ENCODE results near the gene ALKBH5.

DNA sequence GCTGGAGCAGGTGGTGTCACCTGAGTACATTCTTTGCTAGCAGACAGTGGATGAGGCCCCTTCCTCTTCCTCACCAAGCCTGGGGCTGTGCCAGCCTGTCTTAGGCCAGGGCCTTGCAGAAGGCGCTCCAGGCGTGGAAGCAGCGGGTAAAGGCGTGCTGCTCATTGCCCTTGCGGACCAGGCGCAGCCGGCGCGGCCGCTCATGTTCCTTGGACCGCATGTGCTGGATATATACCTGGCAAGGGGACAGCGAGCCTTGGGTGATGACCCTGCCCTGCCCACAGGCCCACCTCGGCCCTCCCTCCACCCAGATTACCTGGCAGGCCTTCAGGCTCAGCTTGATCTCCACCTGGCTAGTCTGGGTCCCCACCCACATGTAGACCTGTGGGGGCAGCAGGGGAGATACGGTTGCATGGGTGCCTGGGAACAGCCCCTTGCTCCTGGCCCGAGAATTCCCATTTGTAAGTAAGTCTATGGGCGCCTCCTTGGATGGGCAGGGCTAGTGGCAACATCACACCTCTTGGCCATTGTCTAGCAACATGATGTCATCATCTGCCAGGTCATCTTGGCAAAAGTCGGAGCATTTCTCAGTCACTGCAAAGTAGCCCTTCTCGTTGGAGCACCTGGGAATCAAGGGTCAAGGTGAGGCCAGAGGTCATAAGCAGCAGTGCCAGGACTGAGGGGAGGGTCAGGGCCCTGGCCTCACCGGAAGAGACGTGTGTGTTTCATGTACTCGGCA, 61.6 kb downstream of the ALKBH5 start:
- TF ChIP-seq, protein P1, sequence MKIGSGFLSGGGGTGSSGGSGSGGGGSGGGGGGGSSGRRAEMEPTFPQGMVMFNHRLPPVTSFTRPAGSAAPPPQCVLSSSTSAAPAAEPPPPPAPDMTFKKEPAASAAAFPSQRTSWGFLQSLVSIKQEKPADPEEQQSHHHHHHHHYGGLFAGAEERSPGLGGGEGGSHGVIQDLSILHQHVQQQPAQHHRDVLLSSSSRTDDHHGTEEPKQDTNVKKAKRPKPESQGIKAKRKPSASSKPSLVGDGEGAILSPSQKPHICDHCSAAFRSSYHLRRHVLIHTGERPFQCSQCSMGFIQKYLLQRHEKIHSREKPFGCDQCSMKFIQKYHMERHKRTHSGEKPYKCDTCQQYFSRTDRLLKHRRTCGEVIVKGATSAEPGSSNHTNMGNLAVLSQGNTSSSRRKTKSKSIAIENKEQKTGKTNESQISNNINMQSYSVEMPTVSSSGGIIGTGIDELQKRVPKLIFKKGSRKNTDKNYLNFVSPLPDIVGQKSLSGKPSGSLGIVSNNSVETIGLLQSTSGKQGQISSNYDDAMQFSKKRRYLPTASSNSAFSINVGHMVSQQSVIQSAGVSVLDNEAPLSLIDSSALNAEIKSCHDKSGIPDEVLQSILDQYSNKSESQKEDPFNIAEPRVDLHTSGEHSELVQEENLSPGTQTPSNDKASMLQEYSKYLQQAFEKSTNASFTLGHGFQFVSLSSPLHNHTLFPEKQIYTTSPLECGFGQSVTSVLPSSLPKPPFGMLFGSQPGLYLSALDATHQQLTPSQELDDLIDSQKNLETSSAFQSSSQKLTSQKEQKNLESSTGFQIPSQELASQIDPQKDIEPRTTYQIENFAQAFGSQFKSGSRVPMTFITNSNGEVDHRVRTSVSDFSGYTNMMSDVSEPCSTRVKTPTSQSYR (CRISPR knock-in tag; IDR thresholded peaks at IDR 0.05), result no peak
- TF ChIP-seq CREB1 (CRISPR knock-in tag; IDR thresholded peaks at IDR 0.05) (no peak), ELF4 (CRISPR knock-in tag; IDR thresholded peaks at IDR 0.05; ENCODE audit: low read depth) (no peak), JUN (CRISPR knock-in tag; IDR thresholded peaks at IDR 0.05) (no peak)
- TF ChIP-seq, protein P2, sequence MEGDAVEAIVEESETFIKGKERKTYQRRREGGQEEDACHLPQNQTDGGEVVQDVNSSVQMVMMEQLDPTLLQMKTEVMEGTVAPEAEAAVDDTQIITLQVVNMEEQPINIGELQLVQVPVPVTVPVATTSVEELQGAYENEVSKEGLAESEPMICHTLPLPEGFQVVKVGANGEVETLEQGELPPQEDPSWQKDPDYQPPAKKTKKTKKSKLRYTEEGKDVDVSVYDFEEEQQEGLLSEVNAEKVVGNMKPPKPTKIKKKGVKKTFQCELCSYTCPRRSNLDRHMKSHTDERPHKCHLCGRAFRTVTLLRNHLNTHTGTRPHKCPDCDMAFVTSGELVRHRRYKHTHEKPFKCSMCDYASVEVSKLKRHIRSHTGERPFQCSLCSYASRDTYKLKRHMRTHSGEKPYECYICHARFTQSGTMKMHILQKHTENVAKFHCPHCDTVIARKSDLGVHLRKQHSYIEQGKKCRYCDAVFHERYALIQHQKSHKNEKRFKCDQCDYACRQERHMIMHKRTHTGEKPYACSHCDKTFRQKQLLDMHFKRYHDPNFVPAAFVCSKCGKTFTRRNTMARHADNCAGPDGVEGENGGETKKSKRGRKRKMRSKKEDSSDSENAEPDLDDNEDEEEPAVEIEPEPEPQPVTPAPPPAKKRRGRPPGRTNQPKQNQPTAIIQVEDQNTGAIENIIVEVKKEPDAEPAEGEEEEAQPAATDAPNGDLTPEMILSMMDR (IDR thresholded peaks at IDR 0.05), result no peak
- TF ChIP-seq, protein P3, sequence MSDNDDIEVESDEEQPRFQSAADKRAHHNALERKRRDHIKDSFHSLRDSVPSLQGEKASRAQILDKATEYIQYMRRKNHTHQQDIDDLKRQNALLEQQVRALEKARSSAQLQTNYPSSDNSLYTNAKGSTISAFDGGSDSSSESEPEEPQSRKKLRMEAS (CRISPR knock-in tag; IDR thresholded peaks at IDR 0.05), result no peak
- TF ChIP-seq, protein P4, sequence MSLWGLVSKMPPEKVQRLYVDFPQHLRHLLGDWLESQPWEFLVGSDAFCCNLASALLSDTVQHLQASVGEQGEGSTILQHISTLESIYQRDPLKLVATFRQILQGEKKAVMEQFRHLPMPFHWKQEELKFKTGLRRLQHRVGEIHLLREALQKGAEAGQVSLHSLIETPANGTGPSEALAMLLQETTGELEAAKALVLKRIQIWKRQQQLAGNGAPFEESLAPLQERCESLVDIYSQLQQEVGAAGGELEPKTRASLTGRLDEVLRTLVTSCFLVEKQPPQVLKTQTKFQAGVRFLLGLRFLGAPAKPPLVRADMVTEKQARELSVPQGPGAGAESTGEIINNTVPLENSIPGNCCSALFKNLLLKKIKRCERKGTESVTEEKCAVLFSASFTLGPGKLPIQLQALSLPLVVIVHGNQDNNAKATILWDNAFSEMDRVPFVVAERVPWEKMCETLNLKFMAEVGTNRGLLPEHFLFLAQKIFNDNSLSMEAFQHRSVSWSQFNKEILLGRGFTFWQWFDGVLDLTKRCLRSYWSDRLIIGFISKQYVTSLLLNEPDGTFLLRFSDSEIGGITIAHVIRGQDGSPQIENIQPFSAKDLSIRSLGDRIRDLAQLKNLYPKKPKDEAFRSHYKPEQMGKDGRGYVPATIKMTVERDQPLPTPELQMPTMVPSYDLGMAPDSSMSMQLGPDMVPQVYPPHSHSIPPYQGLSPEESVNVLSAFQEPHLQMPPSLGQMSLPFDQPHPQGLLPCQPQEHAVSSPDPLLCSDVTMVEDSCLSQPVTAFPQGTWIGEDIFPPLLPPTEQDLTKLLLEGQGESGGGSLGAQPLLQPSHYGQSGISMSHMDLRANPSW (CRISPR knock-in tag; conservative IDR thresholded peaks at IDR 0.05; ENCODE audit: low read depth), result no peak
- TF ChIP-seq, protein P5, sequence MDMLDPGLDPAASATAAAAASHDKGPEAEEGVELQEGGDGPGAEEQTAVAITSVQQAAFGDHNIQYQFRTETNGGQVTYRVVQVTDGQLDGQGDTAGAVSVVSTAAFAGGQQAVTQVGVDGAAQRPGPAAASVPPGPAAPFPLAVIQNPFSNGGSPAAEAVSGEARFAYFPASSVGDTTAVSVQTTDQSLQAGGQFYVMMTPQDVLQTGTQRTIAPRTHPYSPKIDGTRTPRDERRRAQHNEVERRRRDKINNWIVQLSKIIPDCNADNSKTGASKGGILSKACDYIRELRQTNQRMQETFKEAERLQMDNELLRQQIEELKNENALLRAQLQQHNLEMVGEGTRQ (CRISPR knock-in tag; IDR thresholded peaks at IDR 0.05), result no peak
- TF ChIP-seq, protein P6, sequence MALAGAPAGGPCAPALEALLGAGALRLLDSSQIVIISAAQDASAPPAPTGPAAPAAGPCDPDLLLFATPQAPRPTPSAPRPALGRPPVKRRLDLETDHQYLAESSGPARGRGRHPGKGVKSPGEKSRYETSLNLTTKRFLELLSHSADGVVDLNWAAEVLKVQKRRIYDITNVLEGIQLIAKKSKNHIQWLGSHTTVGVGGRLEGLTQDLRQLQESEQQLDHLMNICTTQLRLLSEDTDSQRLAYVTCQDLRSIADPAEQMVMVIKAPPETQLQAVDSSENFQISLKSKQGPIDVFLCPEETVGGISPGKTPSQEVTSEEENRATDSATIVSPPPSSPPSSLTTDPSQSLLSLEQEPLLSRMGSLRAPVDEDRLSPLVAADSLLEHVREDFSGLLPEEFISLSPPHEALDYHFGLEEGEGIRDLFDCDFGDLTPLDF (CRISPR knock-in tag; IDR thresholded peaks at IDR 0.05), result no peak
- TF ChIP-seq, protein P7, sequence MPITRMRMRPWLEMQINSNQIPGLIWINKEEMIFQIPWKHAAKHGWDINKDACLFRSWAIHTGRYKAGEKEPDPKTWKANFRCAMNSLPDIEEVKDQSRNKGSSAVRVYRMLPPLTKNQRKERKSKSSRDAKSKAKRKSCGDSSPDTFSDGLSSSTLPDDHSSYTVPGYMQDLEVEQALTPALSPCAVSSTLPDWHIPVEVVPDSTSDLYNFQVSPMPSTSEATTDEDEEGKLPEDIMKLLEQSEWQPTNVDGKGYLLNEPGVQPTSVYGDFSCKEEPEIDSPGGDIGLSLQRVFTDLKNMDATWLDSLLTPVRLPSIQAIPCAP (CRISPR knock-in tag; IDR thresholded peaks at IDR 0.05), result no peak

Data from WTC11 (cell line).